HG03521 (cell line): Measurements from ENCODE around the gene EGR1.
"Not testable (repeated sequence)": the region's sequence is repeated elsewhere in the genome, so short reads cannot be mapped to it uniquely, and the experiment has no call there.

Experiments used
- ATAC-seq: cut with Tn5 transposase; IDR thresholded peaks from one replicate; pipeline ENCODE4 v1.9.1; 2021; ENCODE audit warnings: mild to moderate bottlenecking, moderate library complexity; ENCODE audit not compliant: unreplicated experiment

Gene EGR1

DNA sequence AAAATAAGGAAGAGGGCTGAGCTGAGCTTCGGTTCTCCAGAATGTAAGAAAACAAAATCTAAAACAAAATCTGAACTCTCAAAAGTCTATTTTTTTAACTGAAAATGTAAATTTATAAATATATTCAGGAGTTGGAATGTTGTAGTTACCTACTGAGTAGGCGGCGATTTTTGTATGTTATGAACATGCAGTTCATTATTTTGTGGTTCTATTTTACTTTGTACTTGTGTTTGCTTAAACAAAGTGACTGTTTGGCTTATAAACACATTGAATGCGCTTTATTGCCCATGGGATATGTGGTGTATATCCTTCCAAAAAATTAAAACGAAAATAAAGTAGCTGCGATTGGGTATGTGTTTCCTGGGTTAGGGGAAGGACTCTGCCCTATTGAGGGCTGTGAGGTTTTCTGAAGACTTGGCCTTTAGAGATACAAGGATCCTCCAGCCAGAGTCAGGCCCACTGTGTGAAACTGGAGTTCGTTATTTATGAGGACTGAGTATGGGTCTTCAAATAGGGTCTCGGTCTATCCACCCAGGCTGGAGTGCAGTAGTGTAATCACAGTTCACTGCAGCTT is 3.8 kb downstream of the EGR1 start:
- ATAC-seq, result no peak

DNA sequence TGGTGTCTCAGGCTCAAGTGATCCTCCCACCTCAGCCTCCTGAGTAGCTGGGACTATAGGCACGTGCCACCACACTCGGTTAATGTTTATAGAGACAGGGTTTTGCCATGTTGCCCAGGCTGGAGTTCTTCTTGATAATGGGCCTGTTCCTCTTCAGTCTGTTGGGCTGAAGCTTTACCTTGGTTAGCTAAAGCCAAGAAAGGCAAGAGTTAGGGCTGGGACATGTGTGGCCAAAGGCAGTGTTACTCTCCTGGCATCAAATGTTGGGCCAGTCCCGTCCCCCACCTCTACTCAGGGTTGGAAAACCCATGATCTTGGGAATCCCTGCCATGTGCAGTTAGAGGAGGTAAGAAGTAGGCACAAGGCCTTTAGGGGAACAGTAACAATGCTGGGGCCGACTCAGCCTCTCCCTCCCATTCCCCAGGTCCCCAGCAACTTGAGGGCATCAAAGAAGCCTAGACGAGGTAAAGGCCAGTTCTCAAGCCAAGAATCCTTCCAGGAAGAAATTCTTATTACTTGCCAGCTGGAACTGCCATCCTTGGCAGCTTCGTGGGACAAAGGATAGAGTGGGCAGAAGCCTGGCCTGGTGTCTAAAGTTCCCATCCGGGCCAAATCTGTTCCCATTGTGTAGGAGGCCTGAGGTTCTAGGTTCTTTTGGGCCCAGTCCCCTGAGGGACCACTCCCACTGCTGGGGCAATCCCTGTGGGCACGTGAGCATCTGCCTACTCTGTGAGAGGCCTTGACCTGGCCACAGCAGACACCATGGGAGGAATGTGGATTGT is 4.5 kb downstream of the EGR1 start:
- no peak for ATAC-seq

DNA sequence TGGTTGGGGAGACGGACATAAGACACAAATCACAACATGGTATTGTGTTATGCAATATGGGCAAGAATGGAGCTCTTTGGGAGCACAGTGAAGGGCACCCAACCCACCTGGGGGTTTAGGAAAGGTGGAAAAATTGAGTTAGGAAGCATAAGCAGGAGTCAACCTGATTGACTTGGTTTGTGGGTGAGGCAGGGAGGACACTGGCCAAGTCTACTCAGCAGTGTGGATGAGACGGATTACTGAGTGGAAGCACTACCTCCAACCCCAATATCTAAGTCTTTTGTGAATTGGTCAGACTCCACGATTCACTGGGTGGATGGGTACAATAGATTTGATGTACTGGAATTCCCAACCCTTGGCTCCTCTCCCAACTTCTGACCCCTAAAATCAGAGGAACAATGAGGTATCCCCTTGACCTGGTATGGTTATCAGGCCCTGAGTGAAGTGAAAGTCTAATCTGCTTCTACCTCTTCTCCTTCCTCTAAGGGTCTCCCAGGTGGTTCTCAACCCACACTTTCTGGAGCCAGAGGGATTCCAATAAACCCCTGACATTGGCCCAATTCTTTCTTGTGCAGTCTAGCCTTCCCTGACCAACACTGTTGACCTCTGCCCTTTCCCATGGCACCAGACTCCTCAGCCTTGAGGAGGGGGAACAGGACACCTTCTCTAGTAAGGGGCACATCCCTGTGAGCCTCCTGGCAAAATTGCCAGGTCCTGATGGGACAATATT is 5.2 kb downstream of the EGR1 start:
- no peak for ATAC-seq

DNA sequence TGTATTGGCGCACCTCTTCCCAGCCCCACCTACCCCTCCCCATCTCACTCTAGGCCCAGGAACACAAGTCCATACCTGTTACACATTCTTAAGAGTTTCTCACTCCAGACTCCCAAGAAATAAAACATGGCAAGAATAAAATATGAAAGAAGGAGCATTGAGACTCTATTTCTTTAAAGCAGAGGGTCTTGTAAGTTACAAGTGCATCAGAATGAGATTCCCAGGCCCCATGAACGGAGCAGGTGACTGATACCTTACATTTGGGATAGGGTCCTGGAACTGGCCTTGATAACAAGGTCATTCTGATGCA is 5.7 kb downstream of the EGR1 start:
- no peak for ATAC-seq

DNA sequence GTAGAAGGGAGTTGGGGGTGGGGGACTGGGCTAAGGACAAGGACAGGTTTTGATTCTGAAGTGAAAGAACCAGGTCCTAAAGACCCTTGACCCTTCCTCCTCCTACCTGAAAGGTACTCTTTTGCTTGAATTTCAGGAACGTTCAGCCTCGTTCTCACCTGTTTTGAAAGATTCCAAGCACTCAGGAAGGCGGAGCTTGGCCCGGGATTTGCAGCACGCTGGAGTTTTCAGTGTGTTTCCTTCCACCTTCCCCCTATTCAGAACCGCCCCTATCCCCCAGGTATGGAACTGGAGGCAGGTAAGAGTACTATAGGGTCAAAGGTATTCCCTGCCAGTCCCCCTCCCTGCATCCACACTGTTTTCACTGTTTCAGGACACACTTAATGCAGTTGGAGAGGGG is 7.1 kb downstream of the EGR1 start:
- ATAC-seq, result no peak

DNA sequence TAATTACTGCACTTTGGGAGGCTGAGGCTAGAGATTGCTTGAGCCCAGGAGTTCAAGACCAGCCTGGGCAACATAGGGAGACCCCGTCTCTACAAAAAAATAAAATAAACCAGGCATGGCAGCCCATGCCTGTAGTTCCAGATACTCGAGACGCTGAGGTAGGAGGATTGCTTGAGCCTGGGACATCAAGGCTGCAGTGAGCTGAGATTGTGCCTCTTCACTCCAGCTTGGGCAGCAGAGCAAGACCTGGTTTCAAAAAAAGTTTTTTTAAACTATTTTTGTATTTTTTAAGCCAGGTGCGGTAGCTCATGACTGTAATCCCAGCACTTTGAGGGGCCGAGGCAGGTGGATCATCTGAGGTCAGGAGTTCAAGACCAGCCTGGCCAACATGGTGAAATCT is 7.9 kb downstream of the EGR1 start:
- not testable (repeated sequence) for ATAC-seq

DNA sequence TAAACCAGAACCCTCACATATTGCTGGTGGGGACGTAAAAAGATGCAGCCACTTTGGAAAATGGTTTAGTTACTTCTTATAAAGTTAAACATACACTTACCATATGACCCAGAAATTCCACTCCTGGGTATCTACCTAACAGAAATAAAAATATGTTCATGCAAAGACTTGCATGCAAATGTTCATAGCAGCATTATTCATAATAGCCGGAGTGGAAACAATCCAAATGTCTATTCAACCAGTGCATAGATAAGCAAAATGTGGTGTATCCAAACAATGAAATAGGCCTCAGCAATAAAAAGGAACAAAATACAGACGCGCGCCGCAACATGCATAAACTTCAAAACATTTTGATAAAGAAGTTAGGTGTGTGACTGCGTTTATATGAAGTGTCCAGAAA is 11.6 kb downstream of the EGR1 start:
- no peak for ATAC-seq

DNA sequence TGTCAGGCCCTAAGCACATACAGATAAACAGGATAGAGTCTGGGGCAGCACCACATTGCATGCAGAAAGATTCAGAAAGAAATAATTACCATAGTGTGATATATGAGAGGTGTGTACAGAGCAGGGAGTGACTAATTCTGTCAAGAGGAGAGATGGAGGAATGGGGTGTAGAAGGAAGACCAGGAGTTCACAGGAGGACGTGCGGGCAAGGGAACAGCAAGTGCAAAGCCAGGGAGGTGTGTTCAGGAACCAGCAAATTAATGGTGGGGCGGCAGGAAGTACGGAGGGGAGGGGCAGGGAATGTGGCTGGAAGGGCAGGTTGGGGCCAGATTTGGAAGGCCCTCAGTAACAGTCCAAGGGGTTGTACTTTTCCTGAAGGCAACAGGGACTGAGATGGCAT is 17.4 kb downstream of the EGR1 start:
- ATAC-seq, result no peak

DNA sequence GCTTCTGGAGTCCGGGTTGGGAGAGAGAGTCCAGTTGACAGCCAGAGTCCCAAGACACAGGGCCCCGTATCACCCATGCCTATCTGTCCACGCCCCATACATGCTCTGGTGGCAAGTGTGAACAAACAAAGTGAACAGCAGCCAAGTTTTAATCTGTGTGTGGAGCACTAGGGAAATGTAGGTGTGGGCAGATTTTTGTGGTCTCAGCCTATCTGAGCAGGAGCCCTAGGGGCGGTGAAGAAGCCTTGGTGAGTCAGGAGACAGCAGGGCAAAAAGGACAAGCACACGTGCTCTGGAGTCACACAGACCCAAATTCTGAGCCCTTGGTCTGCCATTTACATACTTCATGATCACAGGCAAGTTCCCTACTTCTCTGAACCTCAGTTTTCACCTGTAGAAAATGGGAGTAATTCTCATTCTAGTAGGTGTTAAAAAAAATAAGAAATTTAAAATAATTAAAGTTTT is 23.2 kb downstream of the EGR1 start:
- ATAC-seq, result no peak

DNA sequence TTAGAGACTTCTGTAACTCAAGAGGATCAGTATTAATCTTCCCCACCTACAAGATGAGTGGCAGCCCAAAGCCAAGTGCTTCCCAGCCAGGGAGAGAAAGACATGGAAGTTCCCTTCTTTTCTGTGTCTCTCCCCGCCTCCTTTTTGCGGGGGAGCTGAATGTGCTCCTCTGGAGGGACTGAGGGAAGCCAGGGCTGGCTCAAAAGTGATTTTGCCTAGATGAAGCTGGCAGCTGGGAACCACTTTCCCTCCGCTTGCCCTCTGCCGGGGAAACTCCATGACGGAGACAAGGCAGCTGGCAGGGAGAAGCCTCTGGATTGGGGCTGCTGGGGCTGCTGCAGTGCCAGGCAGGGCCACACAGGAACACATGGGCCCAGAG is 24.4 kb downstream of the EGR1 start:
- ATAC-seq, result no peak

DNA sequence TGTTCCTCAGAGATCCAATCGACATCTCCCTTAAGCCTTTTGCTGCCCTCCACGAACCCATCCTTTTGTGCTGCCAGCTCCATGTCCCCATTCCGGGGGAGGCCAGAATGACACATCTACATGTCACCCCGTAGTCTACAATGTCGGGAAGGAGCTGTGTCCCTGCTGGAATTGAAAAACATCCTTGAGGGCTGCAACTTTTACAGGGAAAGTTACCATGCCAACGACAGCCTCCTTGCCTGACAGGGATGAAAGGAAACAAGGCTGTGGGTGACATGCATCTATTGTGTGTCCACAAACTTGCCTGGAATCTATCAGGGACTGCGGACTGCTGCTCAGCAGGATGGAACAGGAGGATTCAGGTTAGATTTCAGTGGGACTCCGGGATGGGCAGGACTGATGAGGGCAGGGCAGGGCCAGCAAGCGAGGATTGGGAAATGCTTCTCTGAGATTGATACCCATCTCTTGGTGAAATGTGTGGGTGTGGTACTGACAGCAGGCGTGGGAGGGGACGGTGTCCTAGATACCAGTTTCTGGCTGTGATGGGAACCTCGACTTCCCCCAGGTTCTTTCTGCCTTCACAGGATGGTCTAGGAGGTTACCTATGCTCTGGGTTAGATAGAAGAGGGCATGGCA is 25.5 kb downstream of the EGR1 start:
- no peak for ATAC-seq

DNA sequence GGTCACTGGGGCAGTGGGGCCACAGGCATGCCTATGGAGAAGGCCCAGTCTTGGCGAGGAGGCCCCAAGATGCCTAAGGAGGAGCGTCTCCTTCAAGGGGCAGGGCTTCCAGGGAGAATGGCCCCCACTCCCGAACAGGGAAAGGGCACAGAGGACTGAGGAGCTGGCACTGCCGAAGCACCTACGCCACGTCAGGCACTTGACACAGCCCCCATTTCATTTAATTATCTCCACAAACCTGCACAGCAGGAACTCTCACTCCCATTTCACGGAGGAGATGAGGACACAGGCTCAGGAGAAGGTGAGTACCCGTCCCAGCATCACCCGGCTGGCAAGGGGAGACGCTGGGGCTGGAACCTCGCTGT is 26.0 kb downstream of the EGR1 start:
- ATAC-seq, result no peak

DNA sequence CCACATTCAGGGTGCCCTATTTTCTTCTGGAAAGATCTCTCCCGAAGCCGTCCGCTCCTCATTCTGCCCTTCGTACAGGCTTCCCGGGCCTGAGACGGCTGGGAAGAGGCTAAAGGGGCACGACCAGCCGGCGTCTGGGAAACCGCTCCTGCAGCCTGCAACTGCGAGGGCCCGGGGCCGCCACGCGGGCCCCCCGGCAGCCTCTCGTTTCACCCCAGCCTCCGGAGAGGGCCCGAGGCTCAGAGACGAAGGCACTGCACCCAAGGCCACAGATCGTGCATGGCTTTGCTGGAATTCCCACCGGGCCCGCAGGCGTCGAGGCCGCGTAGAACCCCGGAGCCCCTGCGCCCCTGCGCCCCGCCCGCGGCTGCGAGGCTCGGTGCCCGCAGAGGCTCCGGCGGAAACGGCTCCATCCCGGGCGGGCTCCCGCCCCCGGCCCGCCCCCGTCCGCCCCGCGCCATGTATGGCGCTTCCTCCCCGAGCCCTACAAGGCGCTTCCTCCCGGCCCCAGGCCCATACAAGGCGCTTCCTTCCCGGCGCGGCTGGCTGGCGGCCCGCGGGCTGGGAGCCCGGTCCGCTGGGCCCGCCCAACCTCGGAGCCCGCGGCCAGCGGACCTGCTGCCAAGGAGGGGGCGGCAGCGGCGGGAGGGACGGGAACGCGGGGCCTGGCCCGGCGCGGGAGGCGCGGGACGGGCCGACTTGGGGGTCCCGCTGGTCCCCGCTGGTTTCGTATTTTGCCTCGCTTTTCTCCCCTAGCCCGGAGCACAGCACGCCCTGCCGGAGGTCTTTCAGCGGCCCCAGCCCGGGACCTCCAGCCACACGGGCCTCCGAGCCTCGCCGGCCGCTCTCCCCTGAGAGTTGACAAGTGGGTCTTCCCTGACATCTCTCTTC is 26.6 kb downstream of the EGR1 start:
- ATAC-seq, result peak; percentile 99

DNA sequence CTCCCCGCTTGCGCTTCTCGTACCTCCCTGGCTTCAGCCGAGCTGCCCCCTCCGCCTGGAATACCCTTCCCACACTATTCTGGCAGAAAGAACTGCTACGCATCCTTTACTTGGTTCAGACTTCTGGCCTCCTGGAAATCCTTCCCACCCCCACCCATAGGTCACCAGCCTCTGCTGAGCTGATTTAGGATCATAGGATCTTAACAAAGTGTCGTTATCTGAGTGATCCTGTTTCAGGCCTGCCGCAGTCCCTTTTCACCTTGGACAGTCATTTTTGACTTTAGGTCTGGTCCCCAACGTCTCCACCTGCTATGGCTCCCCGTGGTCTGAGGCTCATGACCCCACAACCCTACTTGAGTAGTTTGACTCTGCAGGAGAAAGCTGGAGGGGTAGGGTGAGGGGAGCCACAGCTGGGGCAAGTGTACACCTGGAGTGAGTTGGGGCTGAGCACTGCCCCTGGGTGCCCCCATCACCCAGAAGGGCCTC is 27.3 kb downstream of the EGR1 start:
- ATAC-seq, result no peak

DNA sequence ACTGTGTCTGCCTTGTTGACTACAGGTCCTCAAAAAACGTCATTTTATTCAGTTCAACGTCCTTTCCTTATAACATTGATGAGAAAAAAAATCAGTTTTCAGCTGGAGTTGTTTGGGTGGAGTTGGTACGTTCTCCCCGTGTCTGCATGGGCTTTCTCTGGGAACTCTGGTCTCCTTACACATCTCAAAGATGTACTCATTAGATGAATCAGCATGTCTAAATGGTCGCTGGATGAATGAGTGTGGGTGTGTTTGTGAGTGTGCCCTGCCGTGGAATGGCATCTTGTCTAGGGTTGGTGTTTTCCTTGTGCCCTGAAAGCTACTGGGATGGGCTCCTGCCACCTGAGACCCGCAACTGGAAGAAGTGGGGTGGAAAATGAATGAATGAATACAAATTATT is 30.1 kb downstream of the EGR1 start:
- ATAC-seq, result no peak

DNA sequence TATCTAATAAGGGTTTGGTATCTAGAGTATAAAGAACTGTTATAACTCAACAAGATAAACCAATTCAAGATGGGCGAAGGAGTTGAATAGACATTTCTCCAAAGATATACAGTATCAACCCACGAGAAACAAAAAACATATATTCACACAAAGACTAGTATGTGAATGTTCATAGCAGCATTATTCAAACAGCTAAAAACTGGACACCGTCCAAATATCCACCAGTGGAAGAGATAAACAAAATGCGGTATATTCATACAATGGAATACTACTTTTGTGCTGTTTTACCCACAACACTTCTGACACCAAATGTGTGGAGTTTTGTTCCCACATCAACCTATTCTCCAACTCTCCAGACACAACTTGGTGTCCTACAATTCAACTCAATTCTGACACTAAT is 33.1 kb downstream of the EGR1 start:
- ATAC-seq, result no peak

DNA sequence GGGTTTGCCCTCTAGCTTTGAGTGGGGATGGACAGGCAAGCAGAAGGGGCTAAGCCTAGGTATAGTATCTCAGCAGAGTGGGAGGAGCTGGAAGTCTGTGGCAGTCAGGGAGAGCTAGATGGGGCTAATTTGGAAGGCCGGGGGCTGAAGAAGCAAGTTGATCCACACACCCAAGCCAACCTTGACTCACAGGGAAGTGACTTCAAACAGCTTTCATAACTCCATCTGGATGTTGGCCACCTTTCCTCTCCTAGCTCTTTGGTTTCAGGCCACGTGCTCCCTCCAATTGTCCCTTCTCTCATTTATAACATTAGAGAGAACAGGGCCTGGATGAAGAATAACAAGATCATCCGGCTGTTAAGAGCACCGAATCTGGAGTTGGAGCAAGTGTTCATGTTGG is 36.8 kb downstream of the EGR1 start:
- ATAC-seq, result no peak

DNA sequence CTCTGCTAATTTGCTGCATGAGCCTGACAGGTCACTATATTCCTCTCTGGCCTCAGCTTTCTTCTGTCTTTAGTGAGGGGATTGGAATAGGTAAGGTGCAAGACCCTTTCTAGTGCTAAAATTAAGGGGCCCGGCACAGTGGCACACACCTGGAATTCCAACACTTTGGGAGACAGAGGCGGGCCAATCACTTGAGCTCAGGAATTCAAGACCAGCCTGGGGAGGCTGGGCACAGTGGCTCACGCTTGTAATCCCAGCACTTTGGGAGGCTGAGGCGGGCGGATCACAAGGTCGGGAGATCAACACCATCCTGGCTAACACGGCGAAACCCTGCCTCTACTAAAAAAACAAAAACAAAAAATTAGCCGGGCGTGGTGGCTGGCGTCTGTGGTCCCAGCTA is 37.2 kb downstream of the EGR1 start:
- ATAC-seq, result no peak

DNA sequence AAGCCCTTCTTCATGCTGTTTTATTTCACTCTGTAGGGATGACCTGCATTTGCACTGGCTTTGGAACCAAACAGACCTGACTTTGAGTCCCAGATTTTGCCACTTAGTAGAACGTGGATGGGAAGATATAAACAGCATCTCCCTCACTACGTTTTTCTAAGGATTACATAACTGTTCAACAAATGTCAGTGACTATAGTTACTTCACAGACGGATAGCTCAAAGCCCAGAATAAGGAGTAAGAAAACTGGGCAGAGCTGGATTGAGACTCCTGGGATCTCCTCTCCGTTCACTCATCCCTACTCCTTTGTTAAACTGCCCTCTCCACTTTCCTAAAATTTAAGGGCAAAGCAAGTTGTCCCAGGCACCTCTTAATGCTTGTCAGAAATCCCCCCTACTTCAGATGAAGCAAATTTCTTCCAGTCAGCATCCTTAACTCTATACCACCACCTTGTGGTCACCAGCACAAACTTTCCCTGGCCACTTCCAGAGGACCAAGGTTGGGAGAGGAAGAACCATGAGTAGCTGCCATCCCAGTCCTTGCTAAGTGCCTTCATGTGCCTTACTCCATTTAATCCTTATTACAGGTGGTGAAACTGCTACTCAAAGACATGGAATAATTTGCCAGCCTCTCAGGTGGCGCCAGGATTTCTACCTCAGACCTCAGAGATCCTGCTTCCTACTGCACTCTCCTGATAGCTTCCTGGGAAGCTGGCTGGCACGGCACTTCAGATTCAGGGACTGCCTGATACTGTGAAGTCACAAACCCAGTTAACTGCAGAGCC is 38.4 kb downstream of the EGR1 start:
- no peak for ATAC-seq

DNA sequence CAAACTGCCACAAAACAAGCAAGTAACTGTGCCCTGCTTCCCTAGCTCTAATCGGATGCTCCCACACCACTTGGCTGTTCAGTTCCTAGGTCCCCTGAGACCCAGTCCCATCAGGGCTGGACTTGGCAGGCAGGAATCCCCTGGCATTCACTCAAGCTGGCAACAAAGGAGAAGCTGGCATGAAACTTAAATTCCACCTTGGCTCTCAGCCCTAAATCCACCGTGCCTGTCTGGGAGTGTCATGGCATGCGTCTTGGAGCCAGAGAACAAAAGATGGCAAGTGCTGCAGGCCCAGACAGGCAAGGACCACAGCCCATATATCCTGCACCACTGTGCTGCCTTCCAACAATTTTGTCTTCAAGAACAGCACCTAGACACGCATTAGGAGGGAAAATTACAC is 39.5 kb downstream of the EGR1 start:
- ATAC-seq, result no peak
